MCF 10A (cell line): ENCODE results near the gene IER5L. TPM values are rescaled to one million over a fixed set of nuclear protein-coding genes. Genes with fewer than 3 reads are reported as not detected.
A peak's percentile ranks its signal among the peaks of the same experiment; 100 is the strongest.

Source experiments
- BruUV-seq: library from RNA; stranded (reverse); fragments of 400-500 nt; replicated peaks from 2 replicates; lab custom pipeline; 2021; lab: Mats Ljungman, UMichigan
- CTCF ChIA-PET: fragments of 300-600 bp; sonication (Branson Sonifier 250); formaldehyde crosslinking; extraction: SDS; loops from one replicate; lab custom pipeline; 2021; ENCODE audit warnings: antibody characterized with exemption, inconsistent platforms; lab: Yijun Ruan, JAX
- POLR2A ChIA-PET: fragments of 300-600, 350-650 bp; sonication (Branson Sonifier 250); formaldehyde crosslinking; extraction: SDS; loops from one replicate; lab custom pipeline; 2020; ENCODE audit warnings: antibody characterized with exemption, inconsistent platforms; lab: Yijun Ruan, JAX
- DNase-seq: peaks from one replicate; pipeline ENCODE4 v3.0.0-alpha.2; 2018; ENCODE audit not compliant: unreplicated experiment
- H3K27ac Mint-ChIP-seq: one replicate; pipeline ENCODE4 v1.8.0; 2022; ENCODE audit warnings: mild to moderate bottlenecking, low read depth, mixed read lengths; ENCODE audit not compliant: unreplicated experiment
- H3K27me3 Mint-ChIP-seq: one replicate; pipeline ENCODE4 v1.8.0; 2022; ENCODE audit warnings: mixed read lengths; ENCODE audit not compliant: insufficient read depth, unreplicated experiment
- H3K36me3 Mint-ChIP-seq: one replicate; pipeline ENCODE4 v1.8.0; 2022; ENCODE audit warnings: mild to moderate bottlenecking, moderate library complexity, mixed read lengths; ENCODE audit not compliant: insufficient read depth, unreplicated experiment
- H3K4me1 Mint-ChIP-seq: one replicate; pipeline ENCODE4 v1.8.0; 2022; ENCODE audit warnings: mixed read lengths; ENCODE audit not compliant: insufficient read depth, unreplicated experiment
- H3K4me3 Mint-ChIP-seq: one replicate; pipeline ENCODE4 v1.8.0; 2022; ENCODE audit warnings: mild to moderate bottlenecking, moderate library complexity, mixed read lengths; ENCODE audit not compliant: unreplicated experiment
- H3K9me3 Mint-ChIP-seq: one replicate; pipeline ENCODE4 v1.8.0; 2022; ENCODE audit warnings: mixed read lengths; ENCODE audit not compliant: unreplicated experiment
- intact Hi-C: fragments of 100-400 bp; cut with micrococcal nuclease; formaldehyde crosslinking; loops from 2 replicates; pipeline ENCODE4 v1.14.1; 2022
- total RNA-seq: library from RNA; stranded (reverse); gene quantifications from 2 replicates; pipeline ENCODE4 v1.2.3, GENCODE V29; 2022
- TF ChIP-seq, protein P1 (sequence below): fragments of 200-600 bp; IDR thresholded peaks from one replicate; pipeline ENCODE4 v1.8.0; 2022; ENCODE audit warnings: antibody characterized with exemption, mild to moderate bottlenecking; ENCODE audit not compliant: unreplicated experiment

Gene IER5L
- total RNA-seq, 1 experiment from 2014 or later: 13.4 TPM

DNA sequence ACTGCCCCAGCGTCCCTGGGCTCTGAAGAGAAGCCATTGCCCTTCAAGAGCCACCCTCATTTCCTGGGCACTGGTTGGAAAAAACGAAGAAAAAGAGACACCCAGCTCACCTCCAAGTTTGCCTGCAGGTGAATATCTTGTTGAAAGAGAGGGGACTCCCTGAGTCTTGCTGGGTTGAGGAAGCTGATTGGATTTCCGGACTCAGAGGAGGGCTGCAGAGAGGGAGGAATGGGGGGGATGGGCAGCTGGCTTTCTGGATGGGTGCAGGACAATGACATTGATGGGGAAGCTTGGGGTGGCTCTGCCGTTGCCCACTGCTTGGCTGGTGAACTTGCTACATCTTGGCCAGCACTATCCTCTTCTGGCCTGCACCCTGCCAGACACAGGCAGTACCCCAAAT lies 31.0 kb upstream of the IER5L start:
- no peaks in the 10 kb centered on the region for H3K4me1 Mint-ChIP-seq
- H3K9me3 Mint-ChIP-seq: no peaks in the 10 kb centered on the region
- no peak overlapping the region for H3K27ac Mint-ChIP-seq
- ChIA-PET POLR2A (interaction anchor here (0.6 to 1.5 kb wide), 3 partner anchors 9 to 49 kb away, joined by 3 to 4 read pairs (median 4); partner anchors contain the start of gene IER5L), CTCF (no interaction called here)
- no peak for DNase-seq
- no TSS peak for BruUV-seq
- H3K4me3 Mint-ChIP-seq: no peak overlapping the region
- TF ChIP-seq, protein P1, sequence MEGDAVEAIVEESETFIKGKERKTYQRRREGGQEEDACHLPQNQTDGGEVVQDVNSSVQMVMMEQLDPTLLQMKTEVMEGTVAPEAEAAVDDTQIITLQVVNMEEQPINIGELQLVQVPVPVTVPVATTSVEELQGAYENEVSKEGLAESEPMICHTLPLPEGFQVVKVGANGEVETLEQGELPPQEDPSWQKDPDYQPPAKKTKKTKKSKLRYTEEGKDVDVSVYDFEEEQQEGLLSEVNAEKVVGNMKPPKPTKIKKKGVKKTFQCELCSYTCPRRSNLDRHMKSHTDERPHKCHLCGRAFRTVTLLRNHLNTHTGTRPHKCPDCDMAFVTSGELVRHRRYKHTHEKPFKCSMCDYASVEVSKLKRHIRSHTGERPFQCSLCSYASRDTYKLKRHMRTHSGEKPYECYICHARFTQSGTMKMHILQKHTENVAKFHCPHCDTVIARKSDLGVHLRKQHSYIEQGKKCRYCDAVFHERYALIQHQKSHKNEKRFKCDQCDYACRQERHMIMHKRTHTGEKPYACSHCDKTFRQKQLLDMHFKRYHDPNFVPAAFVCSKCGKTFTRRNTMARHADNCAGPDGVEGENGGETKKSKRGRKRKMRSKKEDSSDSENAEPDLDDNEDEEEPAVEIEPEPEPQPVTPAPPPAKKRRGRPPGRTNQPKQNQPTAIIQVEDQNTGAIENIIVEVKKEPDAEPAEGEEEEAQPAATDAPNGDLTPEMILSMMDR: no peak
- no peaks in the 10 kb centered on the region for H3K27me3 Mint-ChIP-seq
- intact Hi-C loops: no loop called here
- H3K36me3 Mint-ChIP-seq: no peaks in the 10 kb centered on the region

- TF ChIP-seq, protein P1: no peak
- Mint-ChIP-seq H3K9me3 (no peaks in the 10 kb centered on the region), H3K27ac (no peak overlapping the region), H3K4me3 (no peak overlapping the region), H3K27me3 (no peaks in the 10 kb centered on the region), H3K36me3 (no peaks in the 10 kb centered on the region), H3K4me1 (no peaks in the 10 kb centered on the region)
- intact Hi-C loops: no loop called here
- DNase-seq: peak; percentile 41
- BruUV-seq: no TSS peak
- ChIA-PET POLR2A (interaction anchor here (0.5 to 1.5 kb wide), 5 partner anchors 10 to 1595 kb away, joined by 3 to 5 read pairs (median 4); partner anchors contain the start of gene IER5L), CTCF (interaction anchor here (0.8 kb wide), 1 partner anchor 70 kb away, joined by 4 read pairs; no protein-coding TSS in a partner anchor)
These were observed 30.4 kb upstream of the IER5L start for GRCh38 chr9:129208207-129209032.

DNA sequence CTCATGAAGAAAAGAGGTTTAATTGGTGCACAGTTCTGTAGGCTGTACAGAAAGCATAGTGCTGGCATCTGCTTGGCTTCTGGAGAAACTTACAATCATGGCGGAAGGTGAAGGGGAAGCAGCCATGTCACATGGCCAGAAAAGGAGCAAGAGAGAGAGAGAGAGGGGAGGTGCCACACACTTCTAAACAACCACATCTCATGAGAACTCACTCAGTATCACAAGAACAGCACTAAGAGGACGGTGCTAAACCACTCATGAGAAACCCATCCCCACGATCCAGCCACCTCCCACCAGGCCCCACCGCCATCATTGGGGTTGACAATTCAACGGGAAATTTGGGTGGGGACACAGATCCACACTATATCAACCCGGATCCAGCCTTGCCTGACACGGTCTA lies 28.8 kb upstream of the IER5L start:
- H3K36me3 Mint-ChIP-seq: no peaks in the 10 kb centered on the region
- TF ChIP-seq, protein P1: no peak
- no peaks in the 10 kb centered on the region for H3K9me3 Mint-ChIP-seq
- H3K27me3 Mint-ChIP-seq: no peaks in the 10 kb centered on the region
- no peak for DNase-seq
- ChIA-PET POLR2A (interaction anchor here (0.9 kb wide), 1 partner anchor 29 kb away, joined by 3 read pairs; the partner anchor contains the start of gene IER5L), CTCF (interaction anchor here (0.7 kb wide), 1 partner anchor 15 kb away, joined by 3 read pairs; no protein-coding TSS in a partner anchor)
- H3K4me3 Mint-ChIP-seq: no peak overlapping the region
- H3K27ac Mint-ChIP-seq: no peak overlapping the region
- intact Hi-C loops: no loop called here
- no peaks in the 10 kb centered on the region for H3K4me1 Mint-ChIP-seq
- no TSS peak for BruUV-seq

GRCh38 chr9:129206401-129206800 lies 28.3 kb upstream of the IER5L start:
- CTCF ChIA-PET: interaction anchor here (0.7 kb wide), 1 partner anchor 14 kb away, joined by 3 read pairs; no protein-coding TSS in a partner anchor
- intact Hi-C loops: no loop called here

More at GRCh38 chr9:129206401-129206800, 28.3 kb upstream of the IER5L start:
- DNase-seq: no peak
- TF ChIP-seq, protein P1: no peak
- Mint-ChIP-seq H3K4me1 (no peaks in the 10 kb centered on the region), H3K36me3 (no peaks in the 10 kb centered on the region), H3K9me3 (no peaks in the 10 kb centered on the region), H3K27me3 (no peaks in the 10 kb centered on the region), H3K4me3 (no peak overlapping the region), H3K27ac (no peak overlapping the region)
- POLR2A ChIA-PET: interaction anchor here (0.9 kb wide), 1 partner anchor 28 kb away, joined by 3 read pairs; the partner anchor contains the start of gene IER5L
- no TSS peak for BruUV-seq
